D721Med (cell line): ENCODE results near the gene CAPN11.
"Not testable (repeated sequence)": the region's sequence is repeated elsewhere in the genome, so short reads cannot be mapped to it uniquely, and the experiment has no call there.

Source experiments
- DNase-seq: peaks from one replicate; pipeline ENCODE4 v3.0.0; 2011; ENCODE audit warnings: low spot score; ENCODE audit not compliant: insufficient read length
- FAIRE-seq: peaks from 2 replicates; lab custom pipeline; 2011; peaks lifted over from hg19 to GRCh38; lab: Jason Lieb, UNC
- CTCF ChIP-seq: IDR thresholded peaks from 2 replicates; pipeline ENCODE4 v1.5.1; 2012; ENCODE audit warnings: mild to moderate bottlenecking, control low read depth; ENCODE audit not compliant: insufficient read depth; ENCODE audit errors: missing control alignments

The CAPN11 gene

GRCh38 chr6:44177691-44178423 lies 19.2 kb downstream of the CAPN11 start:
- TF ChIP-seq CTCF, result no peak
- DNase-seq, result no peak
- FAIRE-seq, result no peak

- no peak for TF ChIP-seq CTCF
- DNase-seq (no peak), FAIRE-seq (no peak)
These were observed 19.9 kb downstream of the CAPN11 start for GRCh38 chr6:44178424-44179071.

- DNase-seq, result no peak
- no peak for TF ChIP-seq CTCF
- no peak for FAIRE-seq
These were observed 20.5 kb downstream of the CAPN11 start for GRCh38 chr6:44179072-44179536.

GRCh38 chr6:44179648-44180047 lies 21.0 kb downstream of the CAPN11 start:
- DNase-seq (no peak), FAIRE-seq (no peak)
- TF ChIP-seq CTCF, result no peak

- FAIRE-seq (no peak), DNase-seq (no peak)
- no peak for TF ChIP-seq CTCF
These were observed 21.8 kb downstream of the CAPN11 start for GRCh38 chr6:44180406-44180805.

GRCh38 chr6:44180886-44181285 lies 22.3 kb downstream of the CAPN11 start:
- FAIRE-seq (no peak), DNase-seq (no peak)
- TF ChIP-seq CTCF, result no peak

- FAIRE-seq, DNase-seq: not testable (repeated sequence)
These were observed 23.2 kb downstream of the CAPN11 start for GRCh38 chr6:44181784-44182183.
